Endometrial microvascular endothelial cells (primary cell): Measurements from ENCODE around the gene BICC1. TPM values are rescaled to one million over a fixed set of nuclear protein-coding genes. Genes with fewer than 3 reads are reported as not detected.

Source experiments
- in situ Hi-C: cut with HindIII; loops from 2 replicates; pipeline ENCODE4 v1.10.0; 2017; ENCODE audit warnings: low sequenced_read_pairs, low pct_unique_long_range_greater_than_20kb; ENCODE audit errors: inconsistent ontology term
- total RNA-seq: library from RNA; depleted of rRNA; stranded (reverse); fragments of >200 nt; gene quantifications from one replicate; pipeline ENCODE4 v1.2.3, GENCODE V29; 2015; ENCODE audit errors: inconsistent ontology term

Gene BICC1
- total RNA-seq, 1 donor from 2014 or later, result not detected

DNA sequence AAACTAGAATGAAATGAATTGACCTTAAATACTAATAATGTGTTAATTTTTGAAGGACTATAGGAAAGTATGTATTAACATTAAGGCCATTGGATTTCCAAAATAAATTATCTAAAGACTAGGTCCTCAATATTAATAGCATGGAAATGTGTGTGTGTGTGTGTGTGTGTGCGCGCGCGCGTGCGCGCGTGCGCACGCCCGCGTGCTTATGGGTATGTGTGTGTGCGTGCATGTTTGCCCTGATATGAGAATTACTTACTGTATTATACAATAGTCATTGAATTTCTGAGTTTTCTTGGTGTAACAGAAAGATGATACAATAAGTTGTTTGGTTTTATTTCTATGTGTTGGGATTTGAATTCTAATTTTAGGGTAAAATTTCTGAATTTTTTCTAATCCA lies 205.9 kb downstream of the BICC1 start:
- in situ Hi-C loops, result no loop called here

DNA sequence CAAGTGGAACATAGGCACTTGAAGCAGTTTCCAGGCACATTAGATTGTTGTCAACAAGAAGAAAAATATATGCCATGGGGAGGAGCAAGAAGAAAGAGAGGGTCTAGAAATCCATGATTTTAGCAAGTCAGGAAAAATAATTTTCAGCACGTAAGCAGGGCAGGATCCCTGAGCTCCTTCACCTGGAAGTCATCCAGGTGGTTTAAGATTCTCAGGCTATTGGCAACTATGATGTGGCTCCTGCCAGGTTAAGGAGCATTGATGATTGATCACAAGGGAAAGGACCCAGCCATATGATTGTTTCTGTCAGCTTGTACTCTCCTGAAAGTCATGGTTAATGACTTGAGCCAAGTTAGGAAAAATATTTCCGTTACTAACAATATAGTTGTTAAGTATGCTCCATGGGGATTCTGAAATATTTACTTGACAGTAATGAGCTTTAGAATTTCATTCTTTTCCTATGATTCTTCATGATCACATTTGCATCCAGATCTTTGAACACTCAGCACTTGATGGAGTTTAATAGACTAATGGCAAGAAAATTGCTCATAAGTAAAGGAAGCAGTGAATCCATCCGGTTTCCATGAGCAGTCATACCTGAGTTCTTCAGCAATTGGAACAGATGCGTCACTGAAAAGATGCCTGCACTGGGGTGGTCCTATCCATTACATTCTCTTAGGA lies 209.1 kb downstream of the BICC1 start:
- in situ Hi-C loops, result no loop called here

DNA sequence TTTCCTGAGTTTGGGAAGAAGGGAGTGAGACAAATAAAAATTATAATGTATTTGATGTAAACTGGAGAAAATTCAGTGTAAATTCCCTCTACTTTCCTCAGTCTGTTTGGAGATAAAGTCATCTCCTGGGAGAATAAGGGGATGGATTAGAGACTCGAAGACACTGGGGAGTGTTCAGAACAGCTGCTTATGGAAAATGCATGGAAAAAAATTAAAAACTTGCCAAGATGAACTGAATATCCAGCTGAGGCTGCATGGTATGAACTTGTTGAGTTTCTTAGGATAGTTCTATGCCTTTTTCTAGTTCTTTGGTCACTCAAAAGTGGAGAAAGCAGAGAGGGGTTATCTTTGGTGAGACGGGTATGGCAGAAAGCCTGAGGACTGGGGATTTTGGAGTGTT lies 210.5 kb downstream of the BICC1 start:
- in situ Hi-C loops, result no loop called here

DNA sequence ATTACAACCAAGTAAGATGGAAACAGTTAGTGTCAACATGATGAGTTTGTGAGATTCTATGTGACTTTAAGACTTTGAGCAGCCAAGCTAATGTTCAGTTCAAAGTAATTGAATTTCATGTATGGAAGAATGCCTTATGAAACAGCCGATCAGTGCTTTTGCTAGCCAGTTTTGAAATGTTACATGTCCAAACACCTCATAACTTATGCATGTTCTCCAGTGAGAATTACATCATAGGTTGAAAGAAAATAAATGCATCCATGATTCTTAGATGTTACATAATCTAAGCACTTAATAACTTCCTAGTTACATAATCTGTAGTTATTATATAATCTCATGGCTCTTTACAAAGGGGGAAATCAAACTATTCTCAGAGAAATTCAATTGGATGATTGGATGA lies 211.3 kb downstream of the BICC1 start:
- in situ Hi-C loops, result no loop called here

DNA sequence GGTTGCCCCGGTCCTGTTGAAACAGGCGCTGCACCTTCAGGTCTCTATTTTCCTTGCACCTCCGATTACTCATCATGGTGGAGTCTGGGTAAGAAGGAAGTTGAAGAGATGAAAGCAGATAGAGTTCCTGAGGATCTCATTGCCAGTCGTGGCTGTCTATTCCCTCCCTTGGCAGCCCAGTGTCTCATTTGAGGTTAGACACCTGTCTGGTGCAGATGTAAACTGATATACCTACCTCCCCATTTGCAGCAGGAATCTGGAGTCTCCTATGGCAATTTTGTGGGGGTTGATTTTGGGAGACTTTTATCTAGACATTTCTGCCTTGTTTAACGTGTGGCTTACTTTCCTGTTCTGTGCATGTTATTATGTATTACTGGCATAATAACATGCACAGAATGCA lies 212.1 kb downstream of the BICC1 start:
- in situ Hi-C loops, result no loop called here

DNA sequence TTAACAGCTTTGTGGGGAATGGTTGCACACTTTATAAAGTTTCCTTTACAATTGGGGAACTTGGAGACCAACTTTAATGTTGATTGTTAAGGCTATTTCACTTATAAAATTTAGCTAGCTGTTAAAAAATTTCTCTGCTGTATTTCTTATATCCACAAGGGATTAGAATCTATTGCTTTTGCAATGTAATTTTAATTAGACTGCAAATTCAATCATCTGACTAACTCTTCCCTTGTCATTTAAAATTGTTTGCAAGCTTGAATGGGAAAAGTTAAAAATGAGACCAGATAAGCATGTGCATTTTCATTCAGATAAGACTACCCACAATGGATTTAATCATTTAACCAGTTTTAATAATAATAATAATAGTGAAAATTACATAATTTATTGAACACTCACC lies 213.2 kb downstream of the BICC1 start:
- in situ Hi-C loops, result no loop called here

DNA sequence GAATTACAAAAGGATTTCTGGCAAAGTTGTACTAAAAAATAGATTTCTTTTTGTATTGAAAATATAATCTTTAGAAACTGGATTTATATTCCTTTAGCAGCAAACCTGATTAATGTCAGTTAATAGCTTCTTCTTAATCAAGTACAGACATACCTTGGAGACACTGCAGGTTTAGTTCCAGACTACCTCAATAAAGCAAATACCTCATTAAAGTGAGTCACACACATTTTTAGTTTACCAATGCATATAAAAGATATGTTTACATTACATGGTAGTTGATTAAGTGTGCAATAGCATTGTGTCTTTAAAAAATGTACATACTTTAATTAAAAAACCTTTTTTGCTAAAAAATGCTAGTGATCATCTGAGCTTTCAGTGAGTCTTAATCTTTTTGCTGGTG lies 215.0 kb downstream of the BICC1 start:
- in situ Hi-C loops, result no loop called here

DNA sequence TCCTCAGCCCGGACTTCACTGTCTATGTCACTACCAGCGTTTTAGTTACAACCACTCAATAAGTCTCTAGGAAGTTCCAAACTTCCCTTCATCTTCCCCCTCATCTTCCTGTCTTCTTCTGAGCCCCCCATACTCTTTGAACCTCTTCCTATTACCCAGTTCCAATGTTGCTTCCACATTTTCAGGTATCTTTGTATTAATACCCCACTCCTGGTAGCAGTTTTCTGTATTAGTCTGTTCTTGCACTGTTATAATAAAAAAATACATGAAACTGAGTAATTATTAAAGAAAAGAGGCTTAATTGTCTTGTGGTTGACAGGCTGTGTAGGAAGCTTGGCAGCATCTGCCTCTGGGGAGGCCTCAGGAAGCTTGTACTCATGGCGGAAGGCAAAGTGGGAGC lies 218.6 kb downstream of the BICC1 start:
- in situ Hi-C loops, result no loop called here

DNA sequence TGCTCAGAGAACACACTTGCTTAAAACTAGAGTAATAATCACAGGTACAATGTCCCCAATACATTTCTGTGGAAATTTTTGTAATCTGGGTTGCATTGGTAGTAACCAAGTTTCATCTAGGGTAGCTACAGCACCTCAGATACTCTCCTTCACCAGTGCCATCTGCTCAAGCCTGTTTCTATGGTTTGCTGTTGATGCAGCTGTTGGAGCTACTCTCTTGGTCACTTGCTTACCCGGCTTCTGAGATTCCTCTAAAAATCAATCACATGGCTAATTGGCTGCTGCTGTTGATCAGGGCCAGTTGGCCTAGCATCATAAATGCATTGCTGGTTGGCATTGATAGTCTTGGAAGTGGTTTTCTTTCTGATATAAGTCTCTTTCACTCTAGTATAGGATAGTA lies 220.8 kb downstream of the BICC1 start:
- in situ Hi-C loops, result no loop called here

DNA sequence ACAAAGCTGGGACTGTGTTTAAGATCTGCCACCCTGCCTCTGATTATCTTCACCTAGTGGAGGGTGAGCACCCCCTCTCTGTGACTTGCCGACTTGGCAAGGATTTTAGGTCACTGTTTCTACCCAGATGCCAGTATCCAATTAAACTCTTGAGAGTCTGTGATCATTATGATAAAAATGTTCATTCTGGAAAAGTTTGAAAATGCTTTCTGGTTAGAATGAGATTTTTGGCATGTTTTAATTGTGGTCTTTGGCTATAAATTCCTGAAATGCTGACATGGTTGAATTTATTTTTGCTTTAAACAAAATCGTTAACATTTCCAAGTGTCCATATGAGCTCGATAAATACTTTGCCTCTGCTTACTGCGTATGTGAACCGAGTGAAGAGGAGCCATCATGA lies 221.4 kb downstream of the BICC1 start:
- in situ Hi-C loops, result no loop called here

DNA sequence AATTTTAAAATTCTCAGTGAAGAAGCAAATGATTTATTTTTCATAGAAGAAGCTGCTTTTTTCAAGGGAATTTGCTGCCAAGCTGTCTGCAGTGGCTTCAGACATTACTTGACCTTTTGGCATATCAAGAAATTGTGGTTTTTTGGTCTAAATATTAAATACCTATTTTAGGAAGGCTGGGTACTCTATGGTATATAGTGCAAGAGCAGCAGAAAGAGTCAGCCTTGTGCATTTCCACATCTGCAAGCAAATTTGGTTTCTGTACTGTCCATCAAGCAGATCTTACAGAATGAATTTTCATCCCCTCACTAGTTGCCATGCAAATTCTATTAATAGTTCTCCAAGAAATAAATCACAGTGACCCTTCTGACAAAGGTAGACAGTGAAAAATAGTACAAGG lies 222.0 kb downstream of the BICC1 start:
- in situ Hi-C loops, result no loop called here

DNA sequence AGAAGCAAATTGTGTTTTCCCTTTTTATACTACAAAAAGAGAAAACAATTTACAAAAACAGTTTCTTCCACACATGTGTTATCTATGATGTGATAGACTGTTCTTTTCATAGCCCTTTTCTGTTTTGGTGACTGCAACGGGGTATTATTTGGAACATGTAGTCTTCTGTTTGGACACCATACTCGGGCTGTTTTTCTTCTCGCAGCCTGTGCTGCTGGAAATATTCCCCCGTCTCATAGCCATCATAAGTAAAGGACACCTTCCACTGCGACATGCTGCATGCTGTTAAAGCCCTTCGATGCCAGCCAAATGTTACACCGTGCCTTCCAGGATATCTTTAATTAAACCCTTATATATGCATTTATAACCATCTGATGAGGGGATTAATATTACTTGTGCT lies 222.4 kb downstream of the BICC1 start:
- in situ Hi-C loops, result no loop called here

DNA sequence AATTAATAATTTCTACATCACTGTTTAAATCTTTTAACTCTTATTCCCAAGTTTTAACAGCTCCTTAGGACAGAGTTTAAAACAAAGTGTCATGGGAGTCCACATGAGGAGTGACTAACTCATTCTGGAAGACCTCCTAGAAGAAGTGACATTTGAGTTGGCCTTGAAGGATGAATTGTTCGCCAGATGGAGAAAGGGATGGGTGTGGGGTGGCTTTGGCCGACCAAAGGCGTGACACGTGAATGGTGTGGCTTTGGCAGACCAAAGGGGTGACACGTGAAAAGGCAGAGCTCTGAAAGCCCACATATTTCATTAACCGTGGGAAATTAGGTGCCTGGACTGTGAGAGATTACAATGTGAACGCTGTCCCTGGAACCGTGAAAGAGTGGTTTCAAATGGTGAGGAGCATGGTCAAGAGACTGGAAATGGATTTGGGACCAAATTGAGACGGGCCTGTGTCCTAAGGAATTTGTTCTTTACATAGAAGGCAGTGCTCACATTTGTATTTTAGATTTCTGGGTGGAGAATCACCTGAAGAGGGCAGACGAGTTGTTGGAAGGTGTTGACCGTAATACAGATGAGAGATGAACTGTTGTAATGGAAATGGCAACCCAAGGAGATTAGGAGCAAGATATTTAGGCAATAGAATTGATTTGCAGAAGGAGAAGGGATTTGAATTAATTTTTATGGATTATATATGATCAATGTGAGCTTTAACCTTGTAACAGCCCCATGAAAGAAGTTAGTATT lies 228.1 kb downstream of the BICC1 start:
- in situ Hi-C loops, result no loop called here

DNA sequence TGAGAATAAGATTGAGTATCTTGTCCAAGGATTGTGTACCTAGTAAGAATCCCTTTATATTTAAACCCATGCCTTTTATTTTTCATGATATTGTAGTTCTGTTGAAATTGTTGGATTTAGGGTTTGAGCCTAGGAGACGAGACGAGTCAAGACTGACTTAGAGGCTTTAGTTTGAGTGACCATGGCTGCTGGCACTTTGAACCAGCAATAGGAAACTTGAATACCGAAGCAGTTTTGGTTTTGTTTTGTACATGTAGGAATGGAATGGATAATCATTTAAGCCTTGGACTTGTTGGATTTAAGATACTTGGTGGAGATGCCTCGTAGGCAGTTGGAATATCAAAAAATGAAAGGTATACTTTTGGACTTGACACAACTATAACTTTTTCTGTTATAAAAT lies 229.0 kb downstream of the BICC1 start:
- in situ Hi-C loops, result no loop called here

DNA sequence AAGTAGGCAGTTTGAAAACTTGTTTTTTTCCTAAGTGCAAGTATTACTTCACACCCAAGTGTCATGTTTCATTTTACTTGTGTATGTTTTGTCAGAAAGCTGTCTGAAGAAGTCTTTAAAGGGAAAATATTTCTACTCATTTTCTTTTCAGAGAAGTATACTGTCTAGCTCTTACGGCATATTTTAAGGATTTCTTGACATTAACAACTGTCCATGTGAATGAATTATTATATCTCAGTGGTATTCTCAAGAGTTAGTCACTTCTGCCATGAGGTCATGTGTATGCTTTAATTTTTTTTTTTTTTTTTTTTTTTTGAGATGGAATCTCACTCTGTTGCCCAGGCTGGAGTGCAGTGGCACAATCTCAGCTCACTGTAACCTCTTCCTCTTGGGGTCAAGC lies 229.5 kb downstream of the BICC1 start:
- in situ Hi-C loops, result no loop called here

DNA sequence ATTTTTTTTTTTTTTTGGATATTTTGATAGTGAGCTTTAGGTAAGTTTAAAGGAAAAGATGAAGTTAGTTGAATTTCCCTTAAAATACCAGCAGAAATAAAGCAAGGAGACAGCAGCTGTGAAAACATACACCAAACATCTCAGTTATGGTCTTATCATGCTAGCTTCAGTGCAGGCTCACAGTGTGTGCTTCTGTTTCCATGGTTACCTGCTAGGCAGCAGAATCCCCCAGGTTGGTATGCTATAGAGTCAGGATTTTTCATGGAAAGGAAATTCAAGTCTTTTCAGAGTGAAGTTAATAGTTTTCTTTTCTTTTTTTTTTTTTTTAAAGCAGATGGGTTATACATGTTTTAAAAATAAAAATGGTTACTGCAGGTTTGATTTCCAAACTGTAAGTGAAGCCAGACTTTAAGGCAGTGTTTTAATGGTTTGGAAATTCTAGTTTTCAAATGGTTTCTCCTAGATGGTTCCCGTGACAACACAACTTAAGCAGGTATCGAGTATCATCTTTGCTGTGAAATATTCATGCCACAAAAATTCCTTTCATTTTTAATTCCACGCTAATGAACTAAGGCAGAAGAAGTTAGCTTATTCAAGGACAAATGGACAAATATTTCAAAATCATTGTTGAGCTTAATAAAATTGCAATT lies 230.9 kb downstream of the BICC1 start:
- in situ Hi-C loops, result no loop called here

DNA sequence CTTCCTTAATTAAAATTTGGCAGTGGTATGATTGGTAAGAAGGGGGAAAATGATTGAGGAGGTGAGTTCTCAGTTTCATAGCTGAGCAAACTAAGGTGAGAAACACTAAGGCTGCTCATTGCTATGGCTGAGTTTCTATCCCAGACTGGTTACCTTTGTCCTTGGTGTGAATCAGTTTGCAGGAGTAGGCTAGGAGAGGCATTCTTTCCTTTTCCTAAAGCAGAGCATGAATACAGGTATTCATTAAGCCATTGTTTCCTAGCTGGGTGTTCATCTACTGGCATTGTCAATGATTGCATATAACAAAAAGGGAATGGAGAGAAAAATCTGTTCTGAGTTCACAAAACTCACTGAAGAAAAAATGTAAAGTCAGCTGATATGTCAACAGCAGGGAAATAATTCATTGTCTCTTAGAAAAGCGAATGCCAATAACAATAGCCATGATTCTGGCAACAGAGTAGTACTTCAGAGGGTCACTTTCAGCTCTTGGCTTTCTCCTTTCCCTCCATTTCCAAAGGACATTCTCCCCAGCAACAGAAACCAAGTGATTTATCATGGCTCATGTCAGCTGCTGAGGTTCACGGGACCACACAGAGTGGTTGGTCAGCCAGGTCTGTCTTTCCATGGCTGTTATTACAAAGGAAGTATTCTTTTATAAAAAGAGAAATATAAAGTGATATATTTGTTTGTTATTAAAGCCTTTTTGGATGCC lies 234.0 kb downstream of the BICC1 start:
- in situ Hi-C loops, result no loop called here

DNA sequence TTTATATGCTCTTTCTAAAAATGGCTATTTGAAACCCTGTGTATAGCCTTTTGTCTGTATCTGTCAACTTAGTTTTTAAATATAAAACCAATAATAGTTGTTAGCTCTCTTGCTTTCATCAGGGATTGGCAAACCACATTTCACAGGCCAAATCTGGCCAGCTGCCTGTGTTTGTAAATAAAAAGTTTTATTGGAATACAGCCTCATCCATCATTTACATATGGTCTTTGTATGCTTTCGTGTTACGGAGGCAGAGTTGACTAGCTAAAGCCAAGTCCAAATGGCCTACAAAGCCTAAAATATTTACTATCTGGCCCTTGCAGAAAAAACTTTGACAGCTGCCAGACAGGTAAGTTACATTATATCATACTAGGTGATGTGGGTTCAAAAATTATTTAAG lies 235.0 kb downstream of the BICC1 start:
- in situ Hi-C loops, result no loop called here

DNA sequence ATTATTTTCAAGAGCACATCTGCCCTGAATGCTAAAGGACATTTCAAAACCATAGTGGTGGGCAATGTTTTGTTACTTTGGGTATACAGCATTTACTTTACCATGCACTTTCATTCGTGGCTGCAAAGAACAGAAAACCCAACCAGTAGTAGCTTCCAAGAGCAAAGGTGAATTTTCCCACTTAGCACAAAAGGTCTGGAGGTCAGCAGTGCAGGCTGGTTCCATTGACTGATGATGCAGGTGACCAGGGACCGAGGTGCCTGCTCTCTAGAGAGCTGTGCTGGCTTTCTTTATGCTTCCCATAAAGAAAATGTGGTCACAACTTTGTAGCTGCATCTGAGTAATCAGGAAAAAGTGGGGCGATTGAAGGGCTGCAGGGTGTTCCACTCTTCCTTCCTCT lies 240.0 kb downstream of the BICC1 start:
- in situ Hi-C loops, result no loop called here

DNA sequence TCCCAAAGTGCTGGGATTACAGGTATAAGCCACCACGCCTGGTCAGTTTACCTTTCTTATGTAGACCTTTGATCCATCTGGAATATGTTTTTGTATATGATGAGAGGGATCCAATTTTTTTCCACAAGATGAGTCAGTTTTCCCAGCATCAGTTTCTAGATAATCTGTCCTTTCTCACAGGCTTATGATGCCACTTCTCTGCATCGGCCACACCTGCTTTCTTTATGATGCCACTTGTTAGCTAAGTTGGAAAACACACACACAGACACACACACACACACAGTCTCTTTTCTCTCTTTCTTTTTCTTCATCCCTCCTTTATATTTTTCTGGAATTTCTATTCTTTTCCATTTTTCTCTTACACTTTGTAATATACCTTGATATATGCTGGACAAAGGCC lies 240.8 kb downstream of the BICC1 start:
- in situ Hi-C loops, result no loop called here
